Gastrocnemius medialis (tissue), 4 donors: ENCODE measurements around the gene CORO2B. TPM values are rescaled to one million over a fixed set of nuclear protein-coding genes. Genes with fewer than 3 reads are reported as not detected.

ENCODE experiments used
- ATAC-seq, 2 donors: fragments of 150-250 bp; one replicate each; pipeline ENCODE4 v1.9.1; 2016
- DNase-seq, 2 donors: peaks; one replicate each; pipeline ENCODE4 v3.0.0-alpha.2; 2019
- H3K27ac ChIP-seq, 4 donors: fragments of 200-600 bp; sonication (generic); 1 replicate in 1 of 4; 2 replicates in 3 of 4; pipeline ENCODE4 v1.5.1; 2016 to 2018; ENCODE audit warnings: mild to moderate bottlenecking in 2 of 4, moderate library complexity in 1 of 4
- H3K27me3 ChIP-seq, 3 donors: fragments of 200-600 bp; sonication (generic) in 2 of 3; 1 replicate in 1 of 3; 2 replicates in 2 of 3; pipeline versions ENCODE4 v1.5.1 to v1.6.0; 2016 to 2019; ENCODE audit warnings: mild to moderate bottlenecking in 1 of 3, moderate library complexity in 1 of 3
- H3K36me3 ChIP-seq, 2 donors: fragments of 200-600 bp; sonication (generic) in 1 of 2; one replicate each; pipeline ENCODE4 v1.5.1; 2017 to 2018
- H3K4me1 ChIP-seq, 2 donors: fragments of 200-600 bp; sonication (generic) in 1 of 2; one replicate each; pipeline ENCODE4 v1.5.1; 2016 to 2017; ENCODE audit warnings: mild to moderate bottlenecking in 2 of 2
- H3K4me3 ChIP-seq, 4 donors: fragments of 200-600 bp; sonication (generic) in 3 of 4; 1 replicate in 1 of 4; 2 replicates in 3 of 4; pipeline ENCODE4 v1.5.1; 2016 to 2019; ENCODE audit warnings: mild to moderate bottlenecking in 2 of 4
- H3K9me3 ChIP-seq, 3 donors: fragments of 200-600 bp; sonication (generic) in 2 of 3; 1 replicate in 1 of 3; 2 replicates in 2 of 3; pipeline ENCODE4 v1.5.1; 2016 to 2019
- CTCF ChIP-seq, 5 experiments: fragments of 450-650 bp in 3 of 5; fragments of 200-600 bp in 2 of 5; sonication (generic) in 2 of 5; IDR thresholded peaks in 4 of 5; conservative IDR thresholded peaks in 1 of 5; 1 replicate in 4 of 5; 2 replicates in 1 of 5; pipeline ENCODE4 v1.5.1; 2016 to 2019; ENCODE audit warnings: antibody characterized with exemption in 5 of 5, mild to moderate bottlenecking in 3 of 5, moderate library complexity in 3 of 5
- POLR2A ChIP-seq, 2 donors: fragments of 450-650 bp; IDR thresholded peaks; one replicate each; pipeline ENCODE4 v1.6.1; 2017; ENCODE audit warnings: antibody characterized with exemption in 2 of 2, mild to moderate bottlenecking in 2 of 2, moderate library complexity in 2 of 2
- in situ Hi-C, 4 donors: fragments of 200-750 bp; cut with MboI; loops; one replicate each; pipeline versions ENCODE4 v1.15.0 to v1.8.0; 2017; ENCODE audit warnings: low sequenced_read_pairs in 4 of 4
- intact Hi-C: fragments of 100-400 bp; cut with DNase I; formaldehyde crosslinking; loops from one replicate; pipeline ENCODE4 v1.15.1; 2023; ENCODE audit warnings: low total_unique reads
- total RNA-seq, 4 donors: library from RNA; depleted of rRNA; stranded (reverse); fragments of >200 nt; gene quantifications; one replicate each; pipeline versions ENCODE4 v1.1.0 to v1.2.3, GENCODE V29; 2016

Gene CORO2B
- total RNA-seq, 4 donors from 2014 or later, result 1.5 to 2.2 (median 1.8) TPM

- ATAC-seq (no peak), DNase-seq (no peak)
- intact Hi-C loops (no loop called here), in situ Hi-C loops (no loop called here)
- Histone ChIP-seq H3K27me3 (no peaks in the 10 kb centered on the region), H3K4me1 (no peaks in the 10 kb centered on the region), H3K36me3 (no peaks in the 10 kb centered on the region), H3K9me3 (no peaks in the 10 kb centered on the region), H3K27ac (no peak overlapping the region), H3K4me3 (no peak overlapping the region)
- TF ChIP-seq CTCF (IDR thresholded peaks at IDR 0.05 in 4 of 5, conservative IDR thresholded peaks at IDR 0.05 in 1 of 5) (no peak), POLR2A (IDR thresholded peaks at IDR 0.05) (no peak)
These were observed 140.3 kb downstream of the CORO2B start for GRCh38 chr15:68719051-68719450.

- no peak for ATAC-seq
- H3K36me3 ChIP-seq, result no peaks in the 10 kb centered on the region
- no peak overlapping the region for H3K4me3 ChIP-seq
- no peaks in the 10 kb centered on the region for H3K9me3 ChIP-seq
- no peak for DNase-seq
- H3K4me1 ChIP-seq, result no peaks in the 10 kb centered on the region
- in situ Hi-C loops (no loop called here), intact Hi-C loops (no loop called here)
- H3K27ac ChIP-seq, result no peak overlapping the region
- TF ChIP-seq POLR2A (IDR thresholded peaks at IDR 0.05), result no peak
- TF ChIP-seq CTCF (IDR thresholded peaks at IDR 0.05 in 4 of 5, conservative IDR thresholded peaks at IDR 0.05 in 1 of 5), result no peak
- no peaks in the 10 kb centered on the region for H3K27me3 ChIP-seq
These were observed 140.9 kb downstream of the CORO2B start for GRCh38 chr15:68719672-68720071.

GRCh38 chr15:68721886-68722285 lies 143.1 kb downstream of the CORO2B start:
- H3K36me3 ChIP-seq, result no peaks in the 10 kb centered on the region
- no peak overlapping the region for H3K27ac ChIP-seq
- intact Hi-C loops, result no loop called here
- no peak for ATAC-seq
- in situ Hi-C loops, result no loop called here
- no peaks in the 10 kb centered on the region for H3K27me3 ChIP-seq
- no peak for DNase-seq
- no peaks in the 10 kb centered on the region for H3K4me1 ChIP-seq
- no peak for TF ChIP-seq CTCF (IDR thresholded peaks at IDR 0.05 in 4 of 5, conservative IDR thresholded peaks at IDR 0.05 in 1 of 5)
- no peak for TF ChIP-seq POLR2A (IDR thresholded peaks at IDR 0.05)
- H3K9me3 ChIP-seq, result no peaks in the 10 kb centered on the region
- H3K4me3 ChIP-seq, result no peak overlapping the region

- H3K9me3 ChIP-seq, result no peaks in the 10 kb centered on the region
- H3K4me3 ChIP-seq, result no peak overlapping the region
- H3K4me1 ChIP-seq, result peaks cover 0 to 4% of the 10 kb centered on the region in 2 donors
- peak; percentile 29 to 50 for DNase-seq
- intact Hi-C loops (no loop called here), in situ Hi-C loops (no loop called here)
- TF ChIP-seq POLR2A (IDR thresholded peaks at IDR 0.05) (no peak), CTCF (IDR thresholded peaks at IDR 0.05 in 4 of 5, conservative IDR thresholded peaks at IDR 0.05 in 1 of 5) (no peak)
- peak; percentile 67 to 69 for ATAC-seq
- no peaks in the 10 kb centered on the region for H3K36me3 ChIP-seq
- H3K27ac ChIP-seq, result peak overlapping the region; percentile 36 to 64 (median 60)
- H3K27me3 ChIP-seq, result no peaks in the 10 kb centered on the region
These were observed 146.9 kb downstream of the CORO2B start for GRCh38 chr15:68725736-68726135.

- no peak overlapping the region for H3K4me3 ChIP-seq
- DNase-seq (no peak), ATAC-seq (no peak)
- in situ Hi-C loops, result no loop called here
- peaks cover 0 to 4% of the 10 kb centered on the region in 2 donors for H3K4me1 ChIP-seq
- intact Hi-C loops, result no loop called here
- no peaks in the 10 kb centered on the region for H3K36me3 ChIP-seq
- H3K27me3 ChIP-seq, result no peaks in the 10 kb centered on the region
- TF ChIP-seq POLR2A (IDR thresholded peaks at IDR 0.05) (no peak), CTCF (IDR thresholded peaks at IDR 0.05 in 4 of 5, conservative IDR thresholded peaks at IDR 0.05 in 1 of 5) (no peak)
- no peaks in the 10 kb centered on the region for H3K9me3 ChIP-seq
- H3K27ac ChIP-seq, result peak overlapping the region; percentile 36 to 64 (median 60)
These were observed 147.5 kb downstream of the CORO2B start for GRCh38 chr15:68726246-68726645.
